Heart right ventricle (tissue), 16 donors: ENCODE data around the gene ETNPPL. TPM values are rescaled to one million over a fixed set of nuclear protein-coding genes. Genes with fewer than 3 reads are reported as not detected.

Experiments
- ATAC-seq, 8 donors: fragments of 200-7000 bp; cut with Tn5 transposase; one replicate each; pipeline ENCODE4 v1.9.1; 2020; ENCODE audit warnings: mild to moderate bottlenecking in 8 of 8, moderate library complexity in 8 of 8, moderate number of reproducible peaks in 1 of 8
- DNase-seq, 2 donors: peaks; one replicate each; pipeline ENCODE4 v3.0.0-alpha.2; 2020
- H3K27ac ChIP-seq, 10 donors: fragments of 200-600 bp; sonication (generic) in 2 of 10; one replicate each; pipeline versions ENCODE4 v1.5.0 to v1.8.0; 2020 to 2022; ENCODE audit warnings: mild to moderate bottlenecking in 3 of 10
- H3K27me3 ChIP-seq, 7 donors: fragments of 200-600 bp; one replicate each; pipeline ENCODE4 v1.8.0; 2021 to 2022; ENCODE audit warnings: mild to moderate bottlenecking in 2 of 7
- H3K36me3 ChIP-seq, 9 donors: fragments of 200-600 bp; sonication (generic) in 1 of 9; one replicate each; pipeline versions ENCODE4 v1.5.0 to v1.8.0; 2020 to 2022; ENCODE audit warnings: mild to moderate bottlenecking in 2 of 9
- H3K4me1 ChIP-seq, 9 donors: fragments of 200-600 bp; sonication (generic) in 1 of 9; one replicate each; pipeline versions ENCODE4 v1.5.0 to v1.8.0; 2020 to 2022; ENCODE audit warnings: mild to moderate bottlenecking in 4 of 9
- H3K4me3 ChIP-seq, 10 donors: fragments of 200-600 bp; sonication (generic) in 2 of 10; one replicate each; pipeline versions ENCODE4 v1.5.0 to v1.8.0; 2020 to 2022; ENCODE audit warnings: mild to moderate bottlenecking in 7 of 10, moderate library complexity in 2 of 10
- H3K9me3 ChIP-seq, 11 donors: fragments of 200-600 bp in 10 of 11; sonication (generic) in 2 of 11; one replicate each; pipeline versions ENCODE4 v1.5.0 to v1.8.0; 2013 to 2022; ENCODE audit warnings: mild to moderate bottlenecking in 2 of 11, control low read depth in 1 of 11, moderate library complexity in 1 of 11
- WGBS, 2 donors: extraction: QIAGEN DNeasy Blood & Tissue Kit; methylation state at CpG; one replicate each; pipeline ENCODE4 v1.1.7; 2013; ENCODE audit warnings: inconsistent platforms in 1 of 2; 5-methylcytosine and 5-hydroxymethylcytosine counted together
- intact Hi-C, 10 donors: fragments of 100-400 bp; cut with DNase I; formaldehyde crosslinking; loops; one replicate each; pipeline versions ENCODE4 v1.11.1 to v1.14.2; 2022
- polyA plus RNA-seq, 2 donors: library from polyadenylated mRNA; stranded (reverse); fragments of 200-250 nt; gene quantifications; one replicate each; pipeline ENCODE4 v1.2.3, GENCODE V29; 2013
- total RNA-seq, 10 donors: library from RNA; stranded (reverse); fragmentation: NEBNext Ultra II Directional in 3 of 10; extraction: Animal tissue kit (Norgen Biotek cat#: 25700) in 3 of 10; gene quantifications; one replicate each; pipeline versions ENCODE4 v1.2.1 to v1.2.4, GENCODE V29; 2021 to 2023
- TF ChIP-seq, protein P1 (sequence below), 9 donors: fragments of 200-600 bp; sonication (generic) in 2 of 9; IDR thresholded peaks; one replicate each; pipeline versions ENCODE4 v1.5.0 to v1.8.0; 2021 to 2022; ENCODE audit warnings: antibody characterized with exemption in 9 of 9, mild to moderate bottlenecking in 5 of 9, moderate library complexity in 1 of 9
- donor health status: Arrhythmogenic right ventricular cardiomyopathy.
- donor health status: ischemic (EF 13 %, LVEDD 7.1; RV severe dilation, severe dysfunction).
- donor health status: healthy with polysubstance abuse.
- donor health status: DM: no; HTN: yes; CAD: no.
- donor health status: DM: no; HTN: no; CAD: no.
- donor health status: ischemic (EF 25% LVEDD 6.9; RV normal size, moderate dysfunction).
- donor health status: ischemic (EF 25% LVEDD 5.7; RV mildly dilated, moderate dysfunction).
- donor health status: healthy.
- donor health status: DM: yes; HTN: yes; CAD: no.
- donor health status: Ischemic cardiomyopathy.
- donor health status: ischemic (EF 35%, LVEDD 5.7; RV mildly dilated, moderate dysfunction).
- donor health status: nonischemic (EF 11% LVEDD 7.7; RV severe dilation, severe dysfunction).
- donor health status: DM: yes; HTN: yes; CAD: no.
- donor health status: PGD.
- donor health status: ischemic (EF 29% LVEDD 5.4; RV normal size, mild dysfunction).
- donor health status: nonischemic (EF 23%, LVEDD 6.1; RV moderate dilation, normal function).

ETNPPL gene
- total and polyA plus RNA-seq, 12 donors = 1.9 to 45.8 (median 5.4) TPM

GRCh38 chr4:108793415-108793814 lies 30.6 kb upstream of the ETNPPL start:
- no peak overlapping the region for H3K27ac ChIP-seq
- TF ChIP-seq, protein P1, sequence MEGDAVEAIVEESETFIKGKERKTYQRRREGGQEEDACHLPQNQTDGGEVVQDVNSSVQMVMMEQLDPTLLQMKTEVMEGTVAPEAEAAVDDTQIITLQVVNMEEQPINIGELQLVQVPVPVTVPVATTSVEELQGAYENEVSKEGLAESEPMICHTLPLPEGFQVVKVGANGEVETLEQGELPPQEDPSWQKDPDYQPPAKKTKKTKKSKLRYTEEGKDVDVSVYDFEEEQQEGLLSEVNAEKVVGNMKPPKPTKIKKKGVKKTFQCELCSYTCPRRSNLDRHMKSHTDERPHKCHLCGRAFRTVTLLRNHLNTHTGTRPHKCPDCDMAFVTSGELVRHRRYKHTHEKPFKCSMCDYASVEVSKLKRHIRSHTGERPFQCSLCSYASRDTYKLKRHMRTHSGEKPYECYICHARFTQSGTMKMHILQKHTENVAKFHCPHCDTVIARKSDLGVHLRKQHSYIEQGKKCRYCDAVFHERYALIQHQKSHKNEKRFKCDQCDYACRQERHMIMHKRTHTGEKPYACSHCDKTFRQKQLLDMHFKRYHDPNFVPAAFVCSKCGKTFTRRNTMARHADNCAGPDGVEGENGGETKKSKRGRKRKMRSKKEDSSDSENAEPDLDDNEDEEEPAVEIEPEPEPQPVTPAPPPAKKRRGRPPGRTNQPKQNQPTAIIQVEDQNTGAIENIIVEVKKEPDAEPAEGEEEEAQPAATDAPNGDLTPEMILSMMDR (IDR thresholded peaks at IDR 0.05) = no peak
- intact Hi-C loops = no loop called here

DNA sequence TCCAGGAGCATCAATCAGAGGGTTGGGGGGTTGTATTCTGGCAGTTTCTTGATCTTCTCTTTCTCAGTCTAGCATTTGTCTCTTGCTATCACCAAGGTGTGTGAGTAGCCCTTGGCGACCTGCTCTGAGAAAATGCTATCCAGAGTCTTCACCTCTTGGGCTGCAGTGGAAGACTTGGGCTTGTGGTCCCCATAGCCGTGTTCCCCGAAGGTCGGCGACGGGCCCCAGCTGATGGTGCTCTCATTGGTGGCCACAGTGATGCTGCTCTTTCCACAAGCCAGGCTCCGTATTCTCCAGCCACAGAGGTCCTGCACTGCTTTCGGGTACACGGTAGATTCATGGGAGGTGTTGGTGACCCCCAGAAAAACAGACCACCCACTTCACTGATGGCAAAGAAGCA lies 25.9 kb upstream of the ETNPPL start:
- Histone ChIP-seq H3K27ac (no peak overlapping the region), H3K36me3 (no peaks in the 10 kb centered on the region), H3K4me1 (peaks cover 0 to 2% (median 0%) of the 10 kb centered on the region in 9 donors), H3K27me3 (no peaks in the 10 kb centered on the region), H3K4me3 (no peak overlapping the region), H3K9me3 (no peaks in the 10 kb centered on the region)
- TF ChIP-seq, protein P1 (IDR thresholded peaks at IDR 0.05) = no peak
- 93 to 98% methylated on average over 9 of the region's 9 CpGs for WGBS, 2 donors
- DNase-seq = no peak
- intact Hi-C loops = no loop called here
- no peak for ATAC-seq

More at GRCh38 chr4:108793415-108793814, 30.6 kb upstream of the ETNPPL start:
- no peaks in the 10 kb centered on the region for H3K36me3 ChIP-seq
- H3K9me3 ChIP-seq = no peaks in the 10 kb centered on the region
- peaks cover 0 to 19% (median 10%) of the 10 kb centered on the region in 9 donors for H3K4me1 ChIP-seq
- no peak for ATAC-seq
- 96 to 100% methylated on average over 1 of the region's 1 CpG for WGBS, 2 donors
- no peak for DNase-seq
- no peaks in the 10 kb centered on the region for H3K27me3 ChIP-seq
- H3K4me3 ChIP-seq = no peak overlapping the region

GRCh38 chr4:108787724-108788123 lies 24.9 kb upstream of the ETNPPL start:
- no peak for ATAC-seq
- intact Hi-C loops = no loop called here
- H3K9me3 ChIP-seq = no peaks in the 10 kb centered on the region
- H3K36me3 ChIP-seq = no peaks in the 10 kb centered on the region
- no peak for DNase-seq
- WGBS, 2 donors = 94% methylated on average over 16 of the region's 16 CpGs
- no peak overlapping the region for H3K27ac ChIP-seq
- H3K4me1 ChIP-seq = no peaks in the 10 kb centered on the region
- H3K4me3 ChIP-seq = no peak overlapping the region
- no peaks in the 10 kb centered on the region for H3K27me3 ChIP-seq
- TF ChIP-seq, protein P1 (IDR thresholded peaks at IDR 0.05) = no peak

GRCh38 chr4:108787106-108787505 lies 24.3 kb upstream of the ETNPPL start:
- intact Hi-C loops = no loop called here
- ATAC-seq = no peak
- no peak overlapping the region for H3K27ac ChIP-seq
- H3K9me3 ChIP-seq = no peaks in the 10 kb centered on the region
- no peak overlapping the region for H3K4me3 ChIP-seq
- H3K27me3 ChIP-seq = no peaks in the 10 kb centered on the region
- 91% methylated on average over 14 of the region's 14 CpGs for WGBS, 2 donors
- TF ChIP-seq, protein P1 (IDR thresholded peaks at IDR 0.05) = no peak
- H3K36me3 ChIP-seq = no peaks in the 10 kb centered on the region
- no peak for DNase-seq
- no peaks in the 10 kb centered on the region for H3K4me1 ChIP-seq
